ENCODE data around the gene MRPL37. TPM values are rescaled to one million over a fixed set of nuclear protein-coding genes. Genes with fewer than 3 reads are reported as not detected.

Gene MRPL37
- total and polyA plus RNA-seq, 2 of the 4 experiments (the other 2 are of a cell fraction), result 42.8 to 132 TPM

GRCh38 chr1:54163573-54163972, 36.4 kb upstream of the MRPL37 start:
- peaks cover 3% of the 10 kb centered on the region for H3K4me1 ChIP-seq (ENCODE audit: control insufficient read depth, insufficient read depth, low read length)
- in situ Hi-C loops (cut with MboI; ENCODE audit: low sequenced_read_pairs), result no loop called here
- no peak overlapping the region for H3K23ac ChIP-seq (ENCODE audit: low read depth, low read length)
- H4K91ac ChIP-seq (ENCODE audit: insufficient read depth, low read depth, low read length), result no peak overlapping the region
- no peak overlapping the region for H3K9ac ChIP-seq (ENCODE audit: low read depth, low read length)
- BruUV-seq (replicated peaks), result no TSS peak
- H3K14ac ChIP-seq (replicated peaks; ENCODE audit: low read depth, low read length), result no peak overlapping the region
- no peak overlapping the region for H2AK5ac ChIP-seq (ENCODE audit: low read depth, low read length)
- H3K4me2 ChIP-seq (ENCODE audit: low read depth, low read length), result no peak overlapping the region
- no peak overlapping the region for H2BK15ac ChIP-seq (ENCODE audit: low read depth, low read length)
- WGBS, 2 experiments (ENCODE audit: extremely low coverage in 2 of 2, insufficient read length in 1 of 2), result no CpG with 5 or more reads among the region's 5 CpGs
- no peak overlapping the region for H4K8ac ChIP-seq (ENCODE audit: low read depth in 2 of 2, low read length in 2 of 2)
- ChIA-PET POLR2A (ENCODE audit: unreplicated experiment) (no interaction called here), CTCF (no interaction called here)
- H3K4me3 ChIP-seq (ENCODE audit: insufficient read depth, low read depth, low read length), result no peak overlapping the region
- H3K56ac ChIP-seq (ENCODE audit: extremely low read depth, insufficient read depth, low read length), result no peak overlapping the region
- ATAC-seq (ENCODE audit: low read depth) (no peak), DNase-seq (no peak)
- H3K9me1 ChIP-seq (ENCODE audit: insufficient read depth, low read length), result peaks cover 8% of the 10 kb centered on the region; the same call in 1 of the 2 replicates
- H2BK5ac ChIP-seq (ENCODE audit: low read depth, low read length, poor library complexity, severe bottlenecking), result no peak overlapping the region
- H3K79me1 ChIP-seq (ENCODE audit: low read depth in 1 of 2, low read length in 2 of 2), result no peaks in the 10 kb centered on the region
- no peak overlapping the region for H2AFZ ChIP-seq (replicated peaks; ENCODE audit: low read length, poor library complexity)
- no peaks in the 10 kb centered on the region for H4K20me1 ChIP-seq (ENCODE audit: insufficient read depth, low read length)
- H3K36me3 ChIP-seq (ENCODE audit: control insufficient read depth, insufficient read depth, low read length), result no peaks in the 10 kb centered on the region
- no peak overlapping the region for H3K18ac ChIP-seq (ENCODE audit: low read depth, low read length)
- no peak for TF ChIP-seq BHLHE40 (IDR thresholded peaks at IDR 0.05; ENCODE audit: low read depth, low read length)
- TF ChIP-seq RCOR1 (IDR thresholded peaks at IDR 0.05; ENCODE audit: insufficient replicate concordance, low read length), result no peak
- TF ChIP-seq CEBPB (IDR thresholded peaks at IDR 0.05; ENCODE audit: low read depth, low read length), result no peak
- no peak for TF ChIP-seq RAD21 (IDR thresholded peaks at IDR 0.05; ENCODE audit: low read length)
- intact Hi-C loops (cut with micrococcal nuclease), result no loop called here
- H4K5ac ChIP-seq (ENCODE audit: low read depth, low read length), result no peak overlapping the region
- peaks cover 8% of the 10 kb centered on the region; the same call in 1 of the 2 replicates for H3K27me3 ChIP-seq (ENCODE audit: control insufficient read depth, insufficient read depth, low read length)
- no peaks in the 10 kb centered on the region for H3K9me3 ChIP-seq (ENCODE audit: control insufficient read depth, insufficient read depth, low read length)
- no peak overlapping the region for H3K4ac ChIP-seq (ENCODE audit: low read depth, low read length)
- no peak overlapping the region for H2BK20ac ChIP-seq (ENCODE audit: low read depth, low read length)
- no peak overlapping the region for H2BK120ac ChIP-seq (ENCODE audit: low read depth, low read length)
- dilution Hi-C loops (cut with HindIII; ENCODE audit: low sequenced_read_pairs, unreplicated experiment), result no loop called here
- H2AK9ac ChIP-seq (replicated peaks; ENCODE audit: low read depth, low read length, poor library complexity), result no peak overlapping the region
- H3K27ac ChIP-seq (ENCODE audit: insufficient read depth, low read length), result no peak overlapping the region

All from IMR-90 (cell line).